HCT116 (cell line): ENCODE data around the gene PLD3.

Experiments
- CBX3 ChIP-seq: IDR thresholded peaks from 2 replicates; pipeline ENCODE4 v1.6.1; 2012; ENCODE audit warnings: low read depth
- POLR2A ChIP-seq: IDR thresholded peaks from 2 replicates; pipeline ENCODE4 v1.7.0; 2011; ENCODE audit warnings: borderline replicate concordance; ENCODE audit not compliant: insufficient read depth, insufficient read length; ENCODE audit errors: extremely low read depth
- REST ChIP-seq: IDR thresholded peaks from 2 replicates; pipeline ENCODE4 v1.6.1; 2012; ENCODE audit warnings: low read depth
- TCF7L2 ChIP-seq: IDR thresholded peaks from 2 replicates; pipeline ENCODE4 v1.7.0; 2011; ENCODE audit warnings: borderline replicate concordance, inconsistent platforms; ENCODE audit not compliant: insufficient read depth, insufficient read length; ENCODE audit errors: extremely low read depth
- ZBTB33 ChIP-seq: IDR thresholded peaks from 2 replicates; pipeline ENCODE4 v1.6.1; 2011; ENCODE audit warnings: mild to moderate bottlenecking, low read length, moderate library complexity; ENCODE audit not compliant: insufficient replicate concordance; ENCODE audit errors: extremely low read depth
- TF ChIP-seq, protein P1 (sequence below), 3 experiments: fragments of 200-600 bp in 1 of 3; sonication (generic) in 1 of 3; IDR thresholded peaks in 2 of 3; conservative IDR thresholded peaks in 1 of 3; 2 replicates each; pipeline ENCODE4 v1.5.1; 2012 to 2017; ENCODE audit warnings: low read depth in 2 of 3, low read length in 2 of 3, antibody characterized with exemption in 1 of 3, borderline replicate concordance in 1 of 3, control low read depth in 1 of 3, mild to moderate bottlenecking in 1 of 3, mixed read lengths in 1 of 3, mixed run types in 1 of 3, moderate library complexity in 1 of 3; ENCODE audit not compliant: insufficient read depth in 1 of 3
- TF ChIP-seq, protein P2 (sequence below): IDR thresholded peaks from 2 replicates; pipeline ENCODE4 v1.6.1; 2012

- TF ChIP-seq, protein P1, sequence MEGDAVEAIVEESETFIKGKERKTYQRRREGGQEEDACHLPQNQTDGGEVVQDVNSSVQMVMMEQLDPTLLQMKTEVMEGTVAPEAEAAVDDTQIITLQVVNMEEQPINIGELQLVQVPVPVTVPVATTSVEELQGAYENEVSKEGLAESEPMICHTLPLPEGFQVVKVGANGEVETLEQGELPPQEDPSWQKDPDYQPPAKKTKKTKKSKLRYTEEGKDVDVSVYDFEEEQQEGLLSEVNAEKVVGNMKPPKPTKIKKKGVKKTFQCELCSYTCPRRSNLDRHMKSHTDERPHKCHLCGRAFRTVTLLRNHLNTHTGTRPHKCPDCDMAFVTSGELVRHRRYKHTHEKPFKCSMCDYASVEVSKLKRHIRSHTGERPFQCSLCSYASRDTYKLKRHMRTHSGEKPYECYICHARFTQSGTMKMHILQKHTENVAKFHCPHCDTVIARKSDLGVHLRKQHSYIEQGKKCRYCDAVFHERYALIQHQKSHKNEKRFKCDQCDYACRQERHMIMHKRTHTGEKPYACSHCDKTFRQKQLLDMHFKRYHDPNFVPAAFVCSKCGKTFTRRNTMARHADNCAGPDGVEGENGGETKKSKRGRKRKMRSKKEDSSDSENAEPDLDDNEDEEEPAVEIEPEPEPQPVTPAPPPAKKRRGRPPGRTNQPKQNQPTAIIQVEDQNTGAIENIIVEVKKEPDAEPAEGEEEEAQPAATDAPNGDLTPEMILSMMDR (IDR thresholded peaks at IDR 0.05 in 2 of 3, conservative IDR thresholded peaks at IDR 0.05 in 1 of 3; ENCODE audit: borderline replicate concordance in 1 of 3, insufficient read depth in 1 of 3, low read depth in 2 of 3, low read length in 2 of 3) = no peak
- TF ChIP-seq TCF7L2 (no peak), POLR2A (no peak), REST (no peak), CBX3 (no peak), ZBTB33 (no peak)
- TF ChIP-seq, protein P2, sequence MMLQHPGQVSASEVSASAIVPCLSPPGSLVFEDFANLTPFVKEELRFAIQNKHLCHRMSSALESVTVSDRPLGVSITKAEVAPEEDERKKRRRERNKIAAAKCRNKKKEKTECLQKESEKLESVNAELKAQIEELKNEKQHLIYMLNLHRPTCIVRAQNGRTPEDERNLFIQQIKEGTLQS = no peak
Observed at GRCh38 chr19:40371802-40372122, 23.3 kb downstream of the PLD3 start.
